K562 (cell line): ENCODE results near the gene AQP6. TPM values are rescaled to one million over a fixed set of nuclear protein-coding genes. Genes with fewer than 3 reads are reported as not detected.
A peak's percentile ranks its signal among the peaks of the same experiment; 100 is the strongest.

ENCODE experiments used
- ADNP ChIP-seq: fragments of 200-800 bp; sonication (Bioruptor generic); IDR thresholded peaks from 2 replicates; pipeline ENCODE4 v1.6.1; 2016; ENCODE audit warnings: missing genetic modification characterization, missing compliant biosample characterization
- CBFA2T2 ChIP-seq: fragments of 450-650 bp; conservative IDR thresholded peaks from 2 replicates; pipeline ENCODE4 v1.6.1; 2017; ENCODE audit warnings: mild to moderate bottlenecking
- CREM ChIP-seq: IDR thresholded peaks from 2 replicates; pipeline ENCODE4 v1.6.1; 2014; ENCODE audit warnings: antibody characterized with exemption, low read depth
- ELF4 ChIP-seq: fragments of 450-650 bp; formaldehyde crosslinking; IDR thresholded peaks from 2 replicates; pipeline ENCODE4 v1.4.0; 2022; ENCODE audit warnings: missing genetic modification characterization
- EP300 ChIP-seq: IDR thresholded peaks from 2 replicates; pipeline ENCODE4 v1.6.1; 2012; ENCODE audit warnings: low read length, improper control_type of control experiment
- MCM2 ChIP-seq: fragments of 450-650 bp; IDR thresholded peaks from 2 replicates; pipeline ENCODE4 v1.6.1; 2017; ENCODE audit warnings: low read depth, mild to moderate bottlenecking
- NFE2L1 ChIP-seq: fragments of 450-650 bp; IDR thresholded peaks from 2 replicates; pipeline ENCODE4 v1.6.1; 2016; ENCODE audit warnings: missing genetic modification characterization, low read depth, mild to moderate bottlenecking, missing compliant biosample characterization, moderate library complexity, borderline replicate concordance
- RBM39 ChIP-seq: fragments of 200-400 bp; formaldehyde crosslinking; optimal IDR thresholded peaks from 2 replicates; pipeline ENCODE3; 2018; ENCODE audit warnings: low read depth, low read length
- SOX6 ChIP-seq: fragments of 450-650 bp; IDR thresholded peaks from 2 replicates; pipeline ENCODE4 v1.6.1; 2014; ENCODE audit warnings: mild to moderate bottlenecking
- SRSF9 ChIP-seq: fragments of 200-400 bp; formaldehyde crosslinking; IDR thresholded peaks from 2 replicates; pipeline ENCODE4 v1.6.1; 2017; ENCODE audit warnings: low read depth, low read length, borderline replicate concordance
- TCF7L2 ChIP-seq: fragments of 150-350 bp; IDR thresholded peaks from 2 replicates; pipeline ENCODE4 v1.6.1; 2016; ENCODE audit warnings: low read depth, mild to moderate bottlenecking, low read length, moderate library complexity
- U2AF1 ChIP-seq: fragments of 200-400 bp; formaldehyde crosslinking; optimal IDR thresholded peaks from 2 replicates; pipeline ENCODE3; 2017; ENCODE audit warnings: mild to moderate bottlenecking, low read depth, low read length, moderate library complexity
- ZBTB1 ChIP-seq: sonication (generic); formaldehyde crosslinking; IDR thresholded peaks from 2 replicates; pipeline ENCODE4 v1.8.1; 2023; ENCODE audit warnings: missing genetic modification reagents, low read depth, mild to moderate bottlenecking, borderline replicate concordance
- ZNF407 ChIP-seq: fragments of 450-650 bp; IDR thresholded peaks from 2 replicates; pipeline ENCODE4 v1.6.1; 2016; ENCODE audit warnings: low read depth
- ZNF512 ChIP-seq: IDR thresholded peaks from 2 replicates; pipeline ENCODE4 v1.6.1; 2016; ENCODE audit warnings: missing genetic modification characterization, missing compliant biosample characterization
- polyA plus RNA-seq, 8 experiments: library from polyadenylated mRNA; depleted of rRNA in 4 of 8; stranded (reverse) in 5 of 8; unstranded in 3 of 8; fragments of >200 nt; fragmentation: Nextera tagmentation in 2 of 8; fragmentation: Illumina TruSeq in 1 of 8; extraction: Ambion mirVana in 2 of 8; extraction: Trizol in 1 of 8; gene quantifications; 2 replicates each; pipeline versions ENCODE4 v1.2.1 to v1.2.3, GENCODE V29; 2011 to 2014; ENCODE audit warnings: inconsistent platforms in 1 of 8, missing spikeins in 1 of 8
- total RNA-seq, 7 experiments: library from RNA; depleted of rRNA in 6 of 7; stranded (reverse); fragments of >200 nt in 6 of 7; fragmentation: Illumina TruSeq in 2 of 7; extraction: Trizol in 2 of 7; gene quantifications; 2 replicates each; pipeline versions ENCODE4 v1.2.1 to v1.2.3, GENCODE V29; 2011 to 2021; ENCODE audit warnings: low replicate concordance in 1 of 7

The AQP6 gene
- total and polyA plus RNA-seq, 9 of the 15 experiments (the other 6 are each of a cell fraction or from before 2014, with no cell fraction given), result 0.05 to 0.12 TPM; not detected in 7

GRCh38 chr12:49945394-49946080 lies 27.2 kb upstream of the AQP6 start (continued):
- peak; percentile 85 for TF ChIP-seq CREM
- no peak for TF ChIP-seq ZNF512 (tag)
- no peak for TF ChIP-seq CBFA2T2
- TF ChIP-seq SOX6, result peak; percentile 56; the same call in 1 of the 2 replicates
- TF ChIP-seq EP300, result peak; percentile 54; the same call in 1 of the 2 replicates
- TF ChIP-seq U2AF1, result no peak
- TF ChIP-seq MCM2, result no peak
- TF ChIP-seq SRSF9, result no peak
- TF ChIP-seq ELF4 (CRISPR knock-in tag), result no peak
- TF ChIP-seq ADNP (tag), result no peak
- no peak for TF ChIP-seq ZNF407
- TF ChIP-seq TCF7L2, result no peak
- TF ChIP-seq ZBTB1 (CRISPR knock-in tag), result no peak
- no peak for TF ChIP-seq RBM39
- no peak for TF ChIP-seq NFE2L1 (tag)
